ENCODE data around the gene RARB.

RARB gene

DNA sequence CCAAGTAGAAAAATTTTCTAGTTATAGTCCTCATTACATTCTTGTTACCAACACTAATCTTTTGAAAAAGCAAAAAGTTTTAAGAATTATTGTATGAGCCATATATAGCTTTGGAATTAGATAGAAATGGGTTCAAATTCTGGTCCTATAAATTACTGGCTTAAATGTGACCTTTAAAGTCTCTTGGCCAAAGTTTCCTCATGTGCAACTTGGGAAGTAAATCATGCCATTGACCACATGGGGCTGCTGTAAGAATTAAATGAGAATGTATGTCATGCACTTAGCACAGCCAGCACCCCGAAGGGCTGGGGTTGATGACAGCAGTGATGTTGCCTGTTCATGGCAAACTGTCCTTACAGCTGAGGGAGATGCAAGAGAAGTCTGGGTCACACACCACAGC is 128.4 kb downstream of the RARB start:
- DNase-seq: no peak

DNA sequence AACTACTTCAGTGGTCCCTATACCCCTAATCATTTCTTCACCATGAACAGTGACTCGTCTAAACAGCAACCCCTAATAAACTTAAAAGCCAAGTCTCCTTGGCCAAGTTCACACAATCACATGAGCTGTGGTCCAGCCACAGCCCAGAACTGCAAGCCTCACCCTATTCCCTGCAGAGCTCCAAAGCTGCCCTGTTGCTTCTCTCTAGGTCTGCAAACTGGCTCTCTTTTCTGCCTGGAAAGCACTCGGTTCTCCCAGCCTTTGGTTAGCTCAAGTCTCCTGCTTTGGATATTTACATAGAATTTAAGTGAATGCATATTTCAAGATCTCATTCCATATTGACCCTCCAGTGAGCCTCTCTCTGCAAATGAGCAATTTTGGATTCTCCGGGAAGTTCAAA is 129.6 kb downstream of the RARB start:
- DNase-seq: no peak

DNA sequence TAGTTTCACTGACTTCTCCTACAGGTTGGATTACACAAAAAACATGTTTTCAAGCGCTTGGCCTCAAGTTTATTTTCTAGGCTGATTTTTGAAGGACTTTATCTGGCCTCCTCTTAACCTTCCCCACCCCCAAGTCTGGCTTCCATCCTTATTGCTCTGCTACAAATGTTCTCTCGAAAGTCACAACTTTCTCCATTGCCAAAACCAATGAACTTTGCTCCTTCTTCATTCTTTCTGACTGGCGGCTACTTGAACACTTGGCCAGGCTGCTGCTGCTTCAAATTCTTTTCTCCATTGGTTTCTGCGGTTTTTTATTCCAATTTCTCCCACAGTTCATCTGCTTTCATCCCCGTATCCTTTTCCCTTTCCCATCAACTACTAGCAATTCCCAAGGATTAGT is 130.1 kb downstream of the RARB start:
- no peak for DNase-seq

DNA sequence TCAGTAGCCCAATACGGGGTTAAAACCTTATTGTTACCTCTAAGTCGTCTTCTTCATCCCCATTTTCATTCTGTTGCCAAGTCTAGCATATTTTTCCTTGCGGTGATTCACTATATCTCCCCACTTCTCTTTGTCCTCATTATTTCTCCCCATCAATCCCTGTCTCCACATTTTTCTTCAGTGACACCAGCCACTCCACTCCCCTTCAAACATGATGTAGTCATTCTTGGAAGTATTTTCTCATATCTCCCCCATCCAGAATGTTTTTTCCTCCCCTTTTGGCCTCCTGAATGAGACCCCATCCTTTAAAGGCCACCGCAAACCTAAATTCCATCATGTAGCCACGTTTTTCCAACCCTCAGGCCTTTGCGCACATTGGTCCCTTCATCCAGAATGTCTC is 130.7 kb downstream of the RARB start:
- DNase-seq: no peak

DNA sequence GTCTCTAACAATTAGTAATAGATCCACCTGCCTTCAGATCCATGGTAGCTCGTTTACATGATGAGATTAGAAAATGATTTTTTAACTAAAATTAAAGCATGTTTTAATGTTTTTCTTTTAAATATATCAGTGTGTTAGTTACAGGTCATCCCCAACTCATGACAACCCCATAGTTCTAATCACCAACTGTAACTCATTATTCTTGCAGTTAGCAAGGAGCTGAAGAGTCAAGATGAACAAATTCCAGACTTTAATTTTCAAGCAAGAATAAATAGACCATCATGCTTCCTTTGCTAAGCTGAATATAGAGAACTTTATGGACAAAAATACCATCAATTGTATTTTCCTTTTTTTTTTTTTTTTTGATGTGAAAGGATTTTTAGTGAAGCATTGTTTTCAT is 135.5 kb downstream of the RARB start:
- no peak for DNase-seq

DNA sequence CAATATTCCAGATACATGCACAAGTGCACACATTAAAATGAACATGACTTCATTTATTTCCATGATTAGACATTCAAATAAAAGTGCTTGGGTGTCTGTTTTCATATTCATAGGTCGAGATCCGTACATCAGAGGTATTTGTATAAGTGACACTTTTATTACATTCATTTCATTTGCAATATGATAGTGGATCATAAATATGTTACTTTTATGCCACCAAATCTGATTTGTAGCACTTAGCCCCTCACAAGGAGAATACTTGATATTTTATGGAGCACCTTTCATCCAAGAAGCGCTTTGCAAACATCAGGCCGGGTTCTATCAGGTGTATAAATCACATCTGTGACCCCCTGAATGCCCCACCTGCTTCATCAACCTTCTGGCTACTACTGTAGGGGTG is 136.0 kb downstream of the RARB start:
- no peak for DNase-seq

DNA sequence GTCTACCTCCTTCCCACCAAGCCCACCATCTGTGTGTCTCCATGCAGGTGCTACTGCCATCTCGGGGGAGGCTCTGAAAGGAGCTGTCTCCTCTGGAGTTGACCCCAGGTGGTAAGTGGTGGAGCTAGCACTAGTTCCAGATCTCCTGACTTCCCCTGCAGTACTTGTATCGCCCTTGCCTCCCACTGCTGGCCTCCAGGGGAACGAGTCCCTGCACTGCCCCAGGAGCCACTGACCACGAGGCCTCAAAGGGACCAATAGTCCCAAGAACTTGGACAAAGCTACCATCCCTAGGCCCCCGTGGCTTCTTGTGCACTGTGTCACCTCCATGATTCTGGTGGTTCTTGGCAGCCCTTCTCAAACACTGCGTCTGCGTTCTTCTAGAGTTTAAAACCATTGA is 137.7 kb downstream of the RARB start:
- DNase-seq: no peak

DNA sequence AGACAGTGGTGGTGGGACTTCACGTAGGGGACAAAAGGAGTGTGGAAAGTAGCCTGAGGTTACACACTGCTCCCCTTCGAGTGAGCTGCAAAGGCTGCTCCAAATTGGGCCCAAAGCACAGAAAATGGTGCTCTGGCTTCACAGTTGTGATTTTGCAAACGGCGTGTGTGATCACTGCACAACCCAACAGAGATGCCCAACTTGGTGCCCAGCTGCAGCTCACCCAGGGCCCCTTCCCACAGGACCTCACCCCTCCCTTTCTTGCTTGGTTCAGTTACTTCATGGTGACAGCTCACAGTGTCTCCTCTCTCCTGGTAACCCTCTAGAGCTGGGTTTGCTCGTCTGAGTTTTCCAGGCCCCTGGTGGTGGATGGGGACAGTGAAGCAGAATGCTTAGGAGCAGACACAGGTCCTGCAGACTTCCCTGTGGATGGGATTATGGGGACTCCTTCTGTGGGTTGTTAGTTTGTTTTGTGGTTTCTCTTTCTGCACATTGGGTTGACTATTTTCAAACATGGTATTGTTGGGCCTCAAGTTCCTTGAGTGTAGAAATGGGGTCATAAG is 138.4 kb downstream of the RARB start:
- no peak for DNase-seq

DNA sequence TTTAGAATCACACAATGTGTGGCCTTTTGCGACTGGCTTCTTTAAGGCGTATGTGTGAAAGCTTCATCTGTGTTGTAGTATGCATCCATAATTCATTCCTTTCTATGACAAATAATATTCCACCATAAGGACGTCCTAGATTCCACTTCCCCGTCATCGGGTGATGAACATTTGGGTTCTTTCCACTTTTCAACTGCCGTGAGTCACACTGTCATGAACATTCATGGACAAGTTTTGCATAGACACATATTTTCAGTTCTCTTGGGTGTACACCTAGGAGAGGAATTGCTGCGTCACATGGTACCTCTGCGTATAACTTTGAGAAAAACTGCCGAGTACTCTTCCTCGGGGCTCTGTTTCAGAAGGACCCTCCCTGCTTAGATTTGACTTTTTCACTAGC is 139.3 kb downstream of the RARB start:
- DNase-seq: no peak

DNA sequence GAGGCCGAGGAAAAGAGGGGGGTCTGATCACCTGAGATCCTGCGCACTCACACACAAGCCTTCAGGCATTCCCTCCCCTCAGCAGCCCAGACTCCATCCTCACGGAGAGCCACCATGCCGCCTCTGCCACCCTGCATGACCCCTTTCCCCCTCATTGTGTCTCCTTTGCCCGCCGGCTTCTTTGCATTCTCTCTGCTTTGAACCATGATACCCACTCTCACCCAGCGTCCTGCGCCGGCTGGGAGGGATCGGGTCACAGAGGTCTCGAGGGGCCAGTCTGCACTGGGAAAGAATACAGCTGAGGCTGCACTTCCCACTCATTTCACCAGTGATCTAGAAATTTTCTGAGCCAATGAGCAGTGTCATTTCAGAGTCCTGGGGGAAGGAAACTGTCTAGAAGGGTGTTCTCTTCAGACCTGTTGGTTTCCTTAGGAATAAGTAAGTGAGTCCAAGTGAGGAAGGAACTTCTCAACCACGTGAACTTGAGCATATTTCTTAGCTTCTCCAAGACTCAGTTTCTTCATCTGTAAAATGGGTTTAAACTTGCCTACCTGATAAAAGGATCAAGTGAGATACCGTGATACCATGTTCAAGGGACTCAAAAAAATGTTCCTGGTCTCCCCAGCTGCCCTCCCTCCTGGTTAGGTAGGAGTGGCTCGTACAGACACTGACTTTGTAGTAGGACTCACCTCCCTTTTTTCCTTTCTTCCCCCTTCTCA is 139.9 kb downstream of the RARB start:
- DNase-seq: no peak

DNA sequence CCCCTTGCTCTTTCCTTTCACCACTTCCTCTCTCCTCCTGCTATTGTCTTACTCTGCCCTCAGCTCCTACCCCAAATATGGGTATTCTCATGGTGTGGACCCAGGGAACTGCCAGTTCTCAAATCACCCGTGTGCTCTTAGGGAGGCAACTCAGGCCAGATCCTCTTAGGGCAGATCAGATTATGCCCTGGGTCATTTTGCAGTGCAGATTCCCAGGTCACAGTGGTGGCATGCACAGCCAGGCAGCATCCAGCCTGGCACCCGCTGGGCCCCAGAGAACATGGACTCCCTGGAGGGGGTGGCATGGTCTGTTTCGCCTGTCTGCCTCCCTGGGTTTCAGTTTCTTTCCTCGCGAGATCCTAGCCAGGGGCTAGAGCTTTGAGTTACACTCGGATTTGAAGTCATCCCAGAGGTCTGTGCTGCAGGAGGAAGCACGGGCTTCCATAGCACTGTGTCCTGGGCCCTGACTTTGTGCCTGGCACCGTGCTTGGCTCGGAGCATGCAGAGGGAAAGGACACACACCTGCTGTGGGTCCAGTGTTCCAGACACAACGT is 140.5 kb downstream of the RARB start:
- DNase-seq: no peak

DNA sequence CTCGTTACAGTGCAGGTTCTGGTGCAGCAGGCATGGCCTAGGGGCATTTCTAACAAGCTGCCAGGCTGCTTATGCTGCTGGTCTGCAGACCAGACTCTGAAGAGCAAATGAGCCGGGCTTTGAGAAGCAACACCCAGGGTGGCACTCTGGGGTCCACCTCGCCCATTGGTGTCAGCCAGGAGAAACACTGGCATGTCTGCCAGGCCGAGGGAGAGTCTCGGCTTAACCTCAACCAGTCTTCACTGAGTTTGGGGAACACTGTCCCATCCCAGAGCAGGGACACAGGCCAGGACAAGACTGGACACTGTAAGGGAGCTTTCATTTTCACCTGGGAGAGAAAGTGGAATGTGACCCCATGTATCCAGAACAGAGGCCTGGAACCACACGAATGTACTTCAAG is 143.2 kb downstream of the RARB start:
- no peak for DNase-seq

DNA sequence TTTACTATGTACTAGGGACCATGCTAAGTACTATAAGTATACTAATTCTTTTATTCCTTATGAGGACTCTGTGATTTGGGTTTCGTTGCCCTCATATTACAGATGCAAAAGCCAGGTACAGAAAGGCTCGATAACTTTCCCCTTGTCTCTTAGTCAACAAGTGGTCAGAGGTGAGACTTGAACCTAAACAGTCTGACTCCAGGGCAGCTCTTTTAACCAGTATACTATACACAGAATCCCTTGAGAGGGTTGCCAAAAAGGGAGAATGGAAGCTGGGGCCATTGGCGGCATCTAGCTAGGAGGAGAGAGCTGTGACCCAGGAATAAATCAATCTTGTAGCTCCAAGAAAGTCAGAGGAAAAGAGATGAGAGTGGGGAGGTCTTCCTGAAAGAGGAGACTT is 144.3 kb downstream of the RARB start:
- no peak for DNase-seq

DNA sequence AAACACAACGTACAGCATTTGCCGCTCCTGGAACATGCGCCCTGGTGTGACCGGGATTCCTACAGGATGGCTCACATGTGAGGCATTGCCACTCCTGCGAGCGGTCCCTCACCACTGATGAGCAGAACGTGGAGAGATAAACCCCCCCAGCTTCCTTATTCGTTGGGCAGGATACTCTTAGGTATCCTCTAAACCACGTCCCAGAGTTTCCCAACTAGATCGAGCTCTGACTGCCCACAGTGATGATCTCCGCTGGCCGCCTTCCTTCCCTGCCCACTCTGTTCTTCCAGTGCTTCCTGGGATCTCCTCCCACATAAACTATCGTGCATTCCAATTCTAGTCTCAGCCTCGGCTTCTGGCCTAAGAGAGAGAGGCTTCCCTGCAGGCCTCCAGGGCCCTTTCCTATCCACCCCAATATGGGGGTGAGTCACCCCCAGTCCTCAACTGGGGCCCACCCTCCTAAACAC is 144.9 kb downstream of the RARB start:
- no peak for DNase-seq

DNA sequence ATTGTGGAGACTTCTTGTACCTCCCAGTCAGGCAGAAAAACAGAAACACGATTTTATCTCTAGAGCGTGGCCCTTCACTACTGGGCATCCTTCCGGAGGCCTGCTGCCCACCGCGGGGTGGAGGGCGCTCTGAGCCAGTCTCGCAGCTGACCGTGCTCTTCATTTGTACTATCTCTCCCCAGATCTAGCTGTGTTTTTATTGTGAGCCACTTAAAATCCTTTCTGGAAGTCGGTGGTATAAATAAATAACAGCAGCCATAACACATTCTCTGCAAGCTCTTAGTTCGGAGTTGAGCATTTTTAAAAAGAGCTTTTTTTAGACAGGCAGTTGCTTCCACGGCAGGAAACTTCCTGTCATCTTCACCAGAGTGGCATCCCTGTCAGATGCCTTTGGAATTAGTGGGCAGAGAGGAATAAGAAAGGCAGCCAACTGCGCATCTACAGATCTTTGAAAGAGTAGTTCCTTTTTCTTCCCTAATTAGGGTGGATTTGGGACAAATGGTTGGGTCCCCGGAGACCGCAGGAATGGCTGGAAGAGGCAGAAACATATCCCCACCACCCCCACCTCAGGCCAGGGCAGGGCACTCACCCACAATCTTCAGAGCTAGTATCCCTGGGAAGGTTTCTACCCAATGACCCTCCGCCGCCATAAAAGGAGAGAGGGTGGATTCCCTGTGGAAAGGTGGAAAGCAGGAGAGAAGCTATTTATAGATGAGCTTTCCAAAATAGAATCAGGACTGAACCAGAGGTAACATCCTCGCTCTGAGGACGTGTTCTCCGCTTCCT is 145.5 kb downstream of the RARB start:
- no peak for DNase-seq

DNA sequence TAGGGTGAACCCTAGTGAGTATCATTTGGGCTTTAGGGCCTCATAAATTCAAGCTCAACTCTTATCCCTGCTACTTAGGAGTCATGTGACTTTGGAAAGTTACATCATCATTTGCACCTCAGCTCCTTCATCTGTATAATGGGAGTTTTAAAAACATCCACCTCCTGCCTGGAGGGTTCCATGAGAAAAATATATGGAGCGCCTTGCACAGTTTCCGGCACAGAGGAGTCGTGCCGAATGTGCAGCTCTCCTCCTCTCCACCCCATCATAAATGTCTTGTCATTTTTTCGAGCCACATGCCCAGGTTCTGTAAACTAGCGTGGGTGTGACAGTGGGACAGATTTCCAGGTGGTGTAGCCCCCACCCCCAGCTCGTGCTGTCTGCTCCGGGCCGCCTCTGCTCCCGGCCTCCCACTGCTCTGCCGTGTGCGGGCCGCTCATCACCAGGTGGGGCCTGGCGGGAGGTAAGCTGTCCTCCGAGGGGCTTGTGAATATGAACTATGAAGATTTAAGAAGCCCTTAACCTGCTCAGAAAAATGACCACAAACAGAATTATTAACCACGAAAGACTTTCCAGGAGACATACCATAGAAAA is 146.2 kb downstream of the RARB start:
- no peak for DNase-seq

DNA sequence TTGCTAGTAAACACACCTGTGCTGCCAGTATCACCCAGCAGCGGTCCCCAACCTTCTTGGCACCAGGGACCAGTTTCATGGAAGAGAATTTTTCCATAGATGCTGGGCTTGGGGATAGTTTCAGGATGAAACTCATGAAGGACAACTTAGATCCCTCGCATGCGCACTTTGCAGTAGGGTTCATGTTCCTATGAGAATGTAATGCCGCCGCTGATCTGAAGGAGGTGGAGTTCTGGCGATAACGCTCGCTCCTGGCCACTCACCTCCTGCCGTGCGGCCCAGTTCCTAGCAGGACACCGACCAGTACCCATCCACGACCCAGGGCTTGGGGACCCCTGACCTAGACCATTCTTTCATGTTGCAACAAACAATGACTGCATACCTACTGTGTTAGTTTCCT is 146.9 kb downstream of the RARB start:
- no peak for DNase-seq

DNA sequence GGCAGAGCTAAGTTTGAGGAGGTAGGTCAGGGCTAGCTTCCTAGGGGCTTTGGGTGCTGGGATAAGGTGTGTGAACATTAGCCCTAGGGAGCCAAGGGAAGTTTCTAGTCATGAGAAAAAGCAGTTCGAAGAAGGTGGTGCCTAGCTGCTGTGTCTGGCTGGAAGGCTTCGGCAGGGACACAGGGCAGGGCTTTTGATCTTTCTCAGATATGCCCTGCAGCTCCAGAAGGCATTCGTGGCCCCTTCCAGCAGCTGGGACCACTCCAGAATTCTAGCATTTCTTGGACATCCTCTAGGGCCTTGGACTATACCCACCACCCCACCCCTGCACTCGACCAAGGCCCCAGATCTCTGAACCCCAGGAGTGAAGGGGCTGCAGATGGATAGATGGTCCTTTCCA is 148.1 kb downstream of the RARB start:
- no peak for DNase-seq

DNA sequence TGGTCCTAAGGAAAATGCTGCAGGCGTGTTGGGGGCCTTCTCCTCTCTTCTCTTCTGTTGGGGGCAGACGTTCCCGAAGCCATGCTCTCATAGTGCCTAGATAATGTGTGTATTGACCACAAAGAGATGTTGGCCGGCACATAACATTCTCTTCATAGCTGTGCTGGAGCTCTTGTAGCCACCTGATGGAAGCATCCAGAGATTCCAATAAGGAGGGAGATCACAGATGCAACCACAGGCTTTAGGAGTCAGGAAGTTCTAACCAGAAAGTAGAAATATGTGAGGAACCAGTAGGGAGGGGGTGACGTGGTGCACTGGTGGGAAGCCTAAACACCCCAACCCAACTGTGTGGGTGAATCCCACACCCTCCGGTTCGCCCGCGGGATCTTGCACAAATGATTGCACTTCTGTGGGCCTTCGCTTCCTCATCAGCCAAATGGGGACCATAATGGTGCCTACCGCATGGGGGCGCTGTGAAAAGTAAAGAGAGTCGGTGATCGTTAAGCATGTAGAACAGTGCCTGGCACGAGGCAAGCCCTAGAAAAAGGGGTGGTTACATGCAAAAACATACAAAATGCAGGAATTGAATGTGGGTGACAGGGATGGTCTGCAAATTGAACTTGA is 148.9 kb downstream of the RARB start:
- no peak for DNase-seq

DNA sequence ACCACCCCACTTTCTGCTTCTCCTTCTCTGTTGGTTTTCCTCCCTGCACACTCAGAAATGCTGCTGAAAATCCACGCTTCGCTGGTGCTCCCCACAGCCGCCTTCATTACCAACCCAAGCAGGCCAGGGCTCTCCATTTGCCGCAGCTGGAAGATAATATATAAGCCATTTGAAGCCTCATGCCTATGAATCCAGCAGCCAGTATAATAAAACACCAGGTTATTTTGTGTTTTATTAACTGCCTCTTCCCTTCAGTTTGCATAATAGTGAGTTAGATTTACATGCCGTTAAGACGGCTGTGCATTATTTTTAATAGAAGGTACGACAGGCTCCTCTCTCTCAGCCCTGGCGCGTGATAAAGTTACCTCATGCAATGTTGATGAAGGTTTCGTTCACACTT is 150.0 kb downstream of the RARB start:
- DNase-seq: no peak

DNA sequence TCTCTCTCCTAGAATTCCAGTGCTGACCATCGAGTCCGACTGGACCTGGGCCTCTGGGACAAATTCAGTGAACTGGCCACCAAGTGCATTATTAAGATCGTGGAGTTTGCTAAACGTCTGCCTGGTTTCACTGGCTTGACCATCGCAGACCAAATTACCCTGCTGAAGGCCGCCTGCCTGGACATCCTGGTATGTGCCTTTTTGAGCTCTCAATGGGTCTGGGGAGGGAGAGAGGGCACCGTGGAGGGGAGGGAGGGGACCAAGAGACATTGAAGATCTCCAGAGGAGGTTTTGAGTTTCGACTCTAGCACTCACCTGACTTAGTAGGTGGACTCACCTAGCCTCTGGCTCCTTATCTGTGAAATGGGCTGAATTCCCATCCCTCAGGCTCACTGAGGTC is 152.5 kb downstream of the RARB start:
- no peak for DNase-seq

DNA sequence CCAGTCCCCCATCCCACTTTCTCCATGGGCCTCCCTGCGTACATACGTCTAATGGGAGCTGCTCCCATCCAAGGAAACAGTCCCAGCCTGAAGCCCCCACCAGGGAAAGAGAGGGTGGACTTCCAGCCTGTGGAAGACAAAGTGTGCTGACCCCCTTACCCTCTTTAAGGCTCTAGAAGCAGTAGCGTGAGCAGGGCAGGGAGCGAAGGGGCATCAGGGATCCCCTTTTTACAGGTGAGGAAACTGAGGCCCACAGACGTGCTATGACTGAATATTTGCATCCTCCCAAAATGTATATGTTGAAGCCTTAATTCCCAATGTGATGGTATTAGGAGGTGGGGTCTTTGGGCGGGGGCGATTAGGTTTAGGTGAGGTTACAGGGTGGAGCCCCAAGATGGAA is 153.3 kb downstream of the RARB start:
- no peak for DNase-seq

DNA sequence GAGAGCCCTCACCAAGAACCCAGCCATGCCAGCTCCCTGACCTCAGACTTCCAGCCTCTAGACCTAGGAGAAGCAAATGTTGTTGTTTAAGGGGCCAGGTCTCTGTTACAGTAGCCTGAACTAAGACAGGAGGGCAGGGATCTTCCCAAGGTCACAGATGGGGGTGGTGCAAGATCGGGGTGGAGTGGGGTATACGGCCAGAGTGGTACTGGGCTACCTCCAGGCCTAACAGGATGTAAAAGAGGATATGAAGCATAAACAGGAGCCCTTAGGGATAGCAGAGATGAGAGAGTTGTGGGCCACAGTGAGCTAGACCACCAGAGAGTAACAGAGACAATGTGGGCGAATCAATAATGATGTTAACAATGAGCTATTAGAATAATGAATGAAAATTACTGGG is 153.8 kb downstream of the RARB start:
- DNase-seq: no peak
